Thymus (tissue), 11 donors: ENCODE data around the gene RSF1. TPM values are rescaled to one million over a fixed set of nuclear protein-coding genes. Genes with fewer than 3 reads are reported as not detected.

ENCODE experiments used
- DNase-seq, 9 donors: peaks; one replicate each; pipeline ENCODE4 v3.0.0-alpha.2; 2013; ENCODE audit warnings: low spot score in 9 of 9, low read depth in 6 of 9, missing footprints in 1 of 9
- H3K27ac ChIP-seq, 2 donors: one replicate each; pipeline ENCODE4 v1.5.1; 2013; ENCODE audit warnings: control low read depth in 1 of 2, low read depth in 1 of 2, low read length in 1 of 2, mild to moderate bottlenecking in 1 of 2, moderate library complexity in 1 of 2
- H3K27me3 ChIP-seq, 2 donors: one replicate each; pipeline ENCODE4 v1.5.1; 2013; ENCODE audit warnings: low read length in 1 of 2; ENCODE audit not compliant: control insufficient read depth in 2 of 2, insufficient read depth in 1 of 2
- H3K36me3 ChIP-seq, 2 donors: one replicate each; pipeline ENCODE4 v1.5.1; 2013; ENCODE audit warnings: low read length in 1 of 2, mild to moderate bottlenecking in 1 of 2, moderate library complexity in 1 of 2; ENCODE audit not compliant: control insufficient read depth in 2 of 2, insufficient read depth in 2 of 2
- H3K4me1 ChIP-seq, 2 donors: one replicate each; pipeline ENCODE4 v1.5.1; 2013; ENCODE audit warnings: low read length in 2 of 2; ENCODE audit not compliant: control insufficient read depth in 2 of 2, insufficient read depth in 2 of 2
- H3K4me3 ChIP-seq, 2 donors: one replicate each; pipeline ENCODE4 v1.5.1; 2013; ENCODE audit warnings: low read length in 2 of 2, control low read depth in 1 of 2, mild to moderate bottlenecking in 1 of 2
- H3K9me3 ChIP-seq, 2 donors: one replicate each; pipeline ENCODE4 v1.5.1; 2013; ENCODE audit warnings: low read length in 1 of 2, mild to moderate bottlenecking in 1 of 2; ENCODE audit not compliant: control insufficient read depth in 2 of 2, insufficient read depth in 1 of 2
- WGBS: extraction: QIAGEN DNeasy Blood & Tissue Kit; methylation state at CpG from one replicate; pipeline ENCODE4 v1.1.7; 2013; 5-methylcytosine and 5-hydroxymethylcytosine counted together
- polyA plus RNA-seq: library from polyadenylated mRNA; stranded (reverse); fragments of 200-250 nt; gene quantifications from one replicate; pipeline ENCODE4 v1.2.3, GENCODE V29; 2013
- total RNA-seq: library from RNA; stranded (reverse); fragments of 120-200 nt; gene quantifications from one replicate; pipeline ENCODE4 v1.2.4, GENCODE V29; 2013
- donor health status: healthy.

Gene RSF1
- total and polyA plus RNA-seq, 2 donors, result 12.2 to 51.8 TPM

GRCh38 chr11:77793972-77794371 is 26.6 kb downstream of the RSF1 start:
- WGBS, result 97% methylated on average over 2 of the region's 2 CpGs
- no peaks in the 10 kb centered on the region for H3K4me1 ChIP-seq

GRCh38 chr11:77791301-77791700 is 29.2 kb downstream of the RSF1 start:
- Histone ChIP-seq H3K9me3 (peaks cover 3 to 14% of the 10 kb centered on the region in 2 donors), H3K36me3 (peaks cover 7 to 13% of the 10 kb centered on the region in 2 donors), H3K4me3 (no peak overlapping the region), H3K4me1 (no peaks in the 10 kb centered on the region), H3K27me3 (no peaks in the 10 kb centered on the region), H3K27ac (no peak overlapping the region)
- 98% methylated on average over 4 of the region's 4 CpGs for WGBS
- DNase-seq, result no peak

More at GRCh38 chr11:77793972-77794371, 26.6 kb downstream of the RSF1 start:
- Histone ChIP-seq H3K4me3 (no peak overlapping the region), H3K9me3 (peaks cover 3 to 14% of the 10 kb centered on the region in 2 donors), H3K27ac (no peak overlapping the region), H3K27me3 (no peaks in the 10 kb centered on the region), H3K36me3 (peaks cover 7 to 13% of the 10 kb centered on the region in 2 donors)
- no peak for DNase-seq

DNA sequence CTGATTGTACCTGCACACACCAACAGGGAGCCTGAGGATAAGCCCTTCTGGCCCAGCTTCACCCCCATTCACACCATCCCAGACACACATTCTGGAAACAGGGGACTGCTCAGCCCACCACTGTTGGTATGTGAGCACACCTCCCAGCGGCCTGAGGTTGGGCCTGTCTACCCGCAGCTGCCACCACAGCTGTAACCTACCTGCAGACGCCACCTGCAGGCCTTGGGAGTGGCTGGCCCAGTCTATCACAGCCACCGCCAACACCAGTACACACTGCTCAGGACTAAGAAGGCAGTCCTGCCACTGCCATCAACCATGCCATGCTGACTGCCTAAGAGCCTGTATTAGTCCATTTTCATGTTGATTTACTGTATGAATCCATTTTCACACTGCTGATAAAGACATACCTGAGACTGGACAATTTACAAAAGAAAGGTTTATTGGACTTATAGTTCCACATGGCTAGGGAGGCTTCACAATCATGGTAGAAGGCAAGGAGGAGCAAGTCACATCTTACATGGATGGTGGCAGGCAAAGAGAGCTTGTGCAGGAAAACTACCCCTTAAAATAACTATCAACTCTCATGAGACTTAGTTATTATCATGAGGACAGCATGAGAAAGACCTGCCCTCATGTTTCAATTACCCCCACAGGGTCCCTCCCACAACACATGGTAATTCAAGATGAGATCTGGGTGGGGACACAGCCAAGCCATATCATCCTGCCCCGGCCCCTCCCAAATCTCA is 30.6 kb downstream of the RSF1 start:
- H3K36me3 ChIP-seq, result peaks cover 7 to 13% of the 10 kb centered on the region in 2 donors
- peaks cover 3 to 14% of the 10 kb centered on the region in 2 donors for H3K9me3 ChIP-seq
- no peak overlapping the region for H3K27ac ChIP-seq
- H3K27me3 ChIP-seq, result no peaks in the 10 kb centered on the region
- no peak overlapping the region for H3K4me3 ChIP-seq
- WGBS, result 99% methylated on average over 5 of the region's 5 CpGs
- no peak for DNase-seq
- no peaks in the 10 kb centered on the region for H3K4me1 ChIP-seq

- no peak for DNase-seq
- Histone ChIP-seq H3K9me3 (peaks cover 3 to 14% of the 10 kb centered on the region in 2 donors), H3K27me3 (no peaks in the 10 kb centered on the region), H3K4me3 (no peak overlapping the region), H3K4me1 (no peaks in the 10 kb centered on the region), H3K36me3 (peaks cover 7 to 13% of the 10 kb centered on the region in 2 donors), H3K27ac (no peak overlapping the region)
- 96% methylated on average over 11 of the region's 11 CpGs for WGBS
Measured at GRCh38 chr11:77789061-77789730, 31.3 kb downstream of the RSF1 start.

DNA sequence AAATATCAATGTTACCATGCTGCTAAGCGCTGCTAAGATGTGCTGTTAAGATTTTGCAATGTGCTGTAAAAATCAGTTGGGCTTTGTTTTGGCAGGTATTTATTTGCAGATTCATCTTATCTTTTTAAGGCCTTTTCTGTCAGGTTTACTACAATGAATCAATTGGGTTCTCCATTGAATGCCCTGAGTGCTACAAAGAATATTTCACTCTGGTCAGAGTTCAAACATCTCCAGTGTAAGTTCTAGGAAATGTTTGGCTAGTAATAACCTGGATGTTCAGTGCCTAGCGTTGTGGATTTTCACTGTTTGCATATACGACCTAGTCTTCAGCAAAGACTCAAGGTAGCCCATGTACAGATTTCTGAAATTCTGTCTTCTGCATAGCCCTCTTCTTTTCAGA is 36.0 kb downstream of the RSF1 start:
- H3K9me3 ChIP-seq, result no peaks in the 10 kb centered on the region
- no peak overlapping the region for H3K4me3 ChIP-seq
- no peaks in the 10 kb centered on the region for H3K4me1 ChIP-seq
- no peak overlapping the region for H3K27ac ChIP-seq
- WGBS, result 98% methylated on average over 3 of the region's 3 CpGs
- DNase-seq, result no peak
- H3K27me3 ChIP-seq, result no peaks in the 10 kb centered on the region
- H3K36me3 ChIP-seq, result no peaks in the 10 kb centered on the region

- Histone ChIP-seq H3K4me1 (no peaks in the 10 kb centered on the region), H3K27me3 (no peaks in the 10 kb centered on the region), H3K4me3 (no peak overlapping the region), H3K9me3 (no peaks in the 10 kb centered on the region), H3K36me3 (no peaks in the 10 kb centered on the region), H3K27ac (no peak overlapping the region)
- DNase-seq, result no peak
- 100% methylated on average over 1 of the region's 1 CpG for WGBS
Measured at GRCh38 chr11:77783025-77783424, 37.5 kb downstream of the RSF1 start.

- peaks cover 3 to 5% of the 10 kb centered on the region in 2 donors for H3K36me3 ChIP-seq
- DNase-seq, result peak in 1 of 9 donors; percentile 20
- H3K9me3 ChIP-seq, result no peaks in the 10 kb centered on the region
- H3K4me1 ChIP-seq, result no peaks in the 10 kb centered on the region
- no peak overlapping the region for H3K4me3 ChIP-seq
- H3K27me3 ChIP-seq, result no peaks in the 10 kb centered on the region
- H3K27ac ChIP-seq, result no peak overlapping the region
Measured at GRCh38 chr11:77779935-77780334, 40.6 kb downstream of the RSF1 start.

DNA sequence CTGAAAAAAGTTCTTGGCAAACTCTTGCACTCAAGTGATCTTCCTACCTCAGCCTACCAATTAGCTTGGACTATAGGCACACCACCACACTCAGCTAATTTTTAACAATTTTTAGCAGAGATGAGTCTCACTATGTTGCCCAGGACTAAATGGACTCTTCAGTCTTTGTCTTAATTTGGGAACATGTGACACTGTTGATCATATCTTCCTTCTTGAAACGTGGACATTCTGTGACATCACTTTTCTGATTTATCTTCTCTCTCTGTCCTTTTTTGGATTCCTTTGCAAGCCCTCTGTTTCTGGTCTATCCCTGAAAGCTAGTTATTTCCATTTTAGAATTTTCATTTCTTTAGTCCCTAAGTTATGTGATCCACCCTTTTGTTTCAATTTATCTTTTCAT is 42.0 kb downstream of the RSF1 start:
- Histone ChIP-seq H3K4me1 (no peaks in the 10 kb centered on the region), H3K27ac (no peak overlapping the region), H3K27me3 (no peaks in the 10 kb centered on the region), H3K4me3 (no peak overlapping the region), H3K36me3 (peaks cover 3 to 5% of the 10 kb centered on the region in 2 donors), H3K9me3 (no peaks in the 10 kb centered on the region)
- no peak for DNase-seq
- 60% methylated on average over 1 of the region's 1 CpG for WGBS

- WGBS, result 100% methylated on average over 1 of the region's 1 CpG
- Histone ChIP-seq H3K27ac (no peak overlapping the region), H3K9me3 (no peaks in the 10 kb centered on the region), H3K27me3 (no peaks in the 10 kb centered on the region), H3K4me1 (no peaks in the 10 kb centered on the region), H3K4me3 (no peak overlapping the region), H3K36me3 (peaks cover 3 to 5% of the 10 kb centered on the region in 2 donors)
- no peak for DNase-seq
Measured at GRCh38 chr11:77778118-77778517, 42.4 kb downstream of the RSF1 start.
